Parathyroid adenoma (tissue), 2 donors: Measurements from ENCODE around the gene LYZL6.

Source experiments
- H2AFZ ChIP-seq: fragments of 300-600 bp; sonication (generic); one replicate; pipeline ENCODE4 v1.7.0; 2017; ENCODE audit warnings: antibody characterized with exemption, mild to moderate bottlenecking
- H3K27ac ChIP-seq: fragments of 300-600 bp; sonication (generic); one replicate; pipeline ENCODE4 v1.7.0; 2017
- H3K27me3 ChIP-seq: fragments of 300-600 bp; sonication (generic); one replicate; pipeline ENCODE4 v1.7.0; 2017; ENCODE audit warnings: low read length; ENCODE audit not compliant: control insufficient read depth, insufficient read depth
- H3K36me3 ChIP-seq: fragments of 300-600 bp; sonication (generic); one replicate; pipeline ENCODE4 v1.7.0; 2017; ENCODE audit warnings: low read length; ENCODE audit not compliant: control insufficient read depth, insufficient read depth
- H3K4me1 ChIP-seq: fragments of 300-600 bp; sonication (generic); one replicate; pipeline ENCODE4 v1.7.0; 2017; ENCODE audit warnings: control low read depth
- H3K4me2 ChIP-seq: fragments of 300-600 bp; sonication (generic); one replicate; pipeline ENCODE4 v1.7.0; 2017; ENCODE audit warnings: low read length
- H3K4me3 ChIP-seq: fragments of 300-600 bp; sonication (generic); one replicate; pipeline ENCODE4 v1.7.0; 2017; ENCODE audit warnings: low read depth, low read length
- H3K79me2 ChIP-seq: fragments of 300-600 bp; sonication (generic); one replicate; pipeline ENCODE4 v1.7.0; 2017; ENCODE audit warnings: control low read depth
- H3K9ac ChIP-seq: fragments of 300-600 bp; sonication (generic); one replicate; pipeline ENCODE4 v1.7.0; 2017; ENCODE audit warnings: mild to moderate bottlenecking
- H3K9me3 ChIP-seq: fragments of 300-600 bp; sonication (generic); one replicate; pipeline ENCODE4 v1.7.0; 2017; ENCODE audit warnings: low read length; ENCODE audit not compliant: control insufficient read depth
- CTCF ChIP-seq: fragments of 300-600 bp; sonication (generic); IDR thresholded peaks from one replicate; pipeline ENCODE4 v1.7.0; 2017; ENCODE audit warnings: antibody characterized with exemption, mild to moderate bottlenecking
- donor health status: primary hyperparathyroidism.

LYZL6 gene

DNA sequence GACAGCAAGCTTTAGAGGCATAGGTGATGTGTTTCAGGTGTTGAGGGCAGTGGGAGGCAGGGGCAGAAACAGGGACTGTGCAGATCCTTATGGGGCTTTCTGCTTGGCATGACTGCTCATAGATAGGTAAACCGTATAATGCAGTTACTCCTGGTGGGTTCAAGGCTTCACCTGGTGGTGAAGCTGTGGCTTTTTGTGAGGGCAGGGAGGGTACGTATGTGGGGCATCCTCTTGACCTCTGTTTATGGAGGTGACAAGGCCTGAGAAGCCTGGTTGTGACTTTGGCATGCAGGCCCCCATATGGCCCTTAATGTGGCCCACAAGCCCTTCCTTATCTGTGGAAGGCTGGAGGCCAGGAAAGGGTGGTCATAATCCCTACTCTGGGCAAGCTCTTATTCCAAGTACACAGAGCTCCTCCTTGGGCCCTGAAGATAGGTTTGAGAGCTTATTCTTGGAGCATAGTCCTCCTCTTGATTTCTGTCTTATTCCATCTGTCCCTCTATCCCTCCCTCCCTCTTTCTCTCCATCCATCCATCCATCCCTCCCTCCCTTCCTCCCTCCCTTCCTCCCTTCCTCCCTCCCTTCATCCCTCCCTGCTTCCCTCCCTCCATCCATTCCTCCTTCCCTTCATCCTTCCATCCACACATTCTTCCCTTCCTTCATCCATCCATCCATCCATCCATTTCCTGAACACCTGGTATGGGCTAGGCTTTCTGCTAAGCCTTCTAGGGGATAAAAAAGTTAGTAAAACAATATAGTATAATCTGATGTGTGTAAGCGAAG lies 39.1 kb upstream of the LYZL6 start:
- Histone ChIP-seq H3K4me1 (no peaks in the 10 kb centered on the region), H3K36me3 (no peaks in the 10 kb centered on the region), H3K9me3 (no peaks in the 10 kb centered on the region), H2AFZ (no peak overlapping the region), H3K27ac (no peak overlapping the region), H3K27me3 (no peaks in the 10 kb centered on the region), H3K4me3 (no peak overlapping the region), H3K9ac (no peak overlapping the region), H3K79me2 (no peaks in the 10 kb centered on the region), H3K4me2 (no peak overlapping the region)
- no peak for TF ChIP-seq CTCF

- Histone ChIP-seq H3K9ac (no peak overlapping the region), H3K4me2 (no peak overlapping the region), H2AFZ (no peak overlapping the region), H3K4me3 (no peak overlapping the region), H3K9me3 (no peaks in the 10 kb centered on the region), H3K4me1 (no peaks in the 10 kb centered on the region), H3K79me2 (no peaks in the 10 kb centered on the region), H3K27ac (no peak overlapping the region), H3K27me3 (no peaks in the 10 kb centered on the region), H3K36me3 (no peaks in the 10 kb centered on the region)
- no peak for TF ChIP-seq CTCF
These were observed 38.4 kb upstream of the LYZL6 start for GRCh38 chr17:35981908-35982330.

DNA sequence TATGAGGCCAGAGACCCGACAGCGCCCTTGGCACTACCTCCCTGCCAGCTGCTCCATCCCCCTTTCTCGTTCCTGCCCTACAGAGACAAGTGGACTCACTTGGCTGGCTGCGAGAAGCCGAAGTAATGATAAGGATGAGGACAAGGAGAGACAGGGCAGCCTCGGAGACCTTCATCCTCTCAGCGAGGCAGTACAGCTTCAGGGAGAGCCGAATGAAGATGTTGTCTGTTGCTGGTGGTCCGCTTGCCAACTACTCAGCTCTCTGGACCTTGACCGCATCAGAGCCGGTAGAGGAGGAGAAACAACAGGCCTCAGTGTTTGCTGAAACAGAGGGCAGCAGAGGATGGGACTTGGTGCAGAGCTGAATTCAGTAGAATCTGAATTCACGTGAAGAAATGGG lies 37.7 kb upstream of the LYZL6 start, which contains the start of gene CCL16:
TSS of gene CCL16 (minus strand) at position 252 of the 400 bp plus-strand sequence. CDS start at position 175, 77 bp downstream.
- H3K79me2 ChIP-seq, result no peaks in the 10 kb centered on the region
- H3K9me3 ChIP-seq, result no peaks in the 10 kb centered on the region
- H3K4me1 ChIP-seq, result no peaks in the 10 kb centered on the region
- H2AFZ ChIP-seq, result no peak within 1 kb of the TSS
- no peak within 1 kb of the TSS for H3K27ac ChIP-seq
- H3K27me3 ChIP-seq, result no peaks in the 10 kb centered on the region
- H3K9ac ChIP-seq, result no peak within 1 kb of the TSS
- no peak within 1 kb of the TSS for H3K4me2 ChIP-seq
- TF ChIP-seq CTCF, result no peak
- H3K36me3 ChIP-seq, result no peaks in the 10 kb centered on the region
- H3K4me3 ChIP-seq, result no peak within 1 kb of the TSS

- Histone ChIP-seq H3K79me2 (no peaks in the 10 kb centered on the region), H3K4me3 (no peak overlapping the region), H3K4me2 (no peak overlapping the region), H3K9ac (no peak overlapping the region), H3K27me3 (no peaks in the 10 kb centered on the region), H3K27ac (no peak overlapping the region), H3K4me1 (peaks cover 2% of the 10 kb centered on the region), H2AFZ (no peak overlapping the region), H3K9me3 (no peaks in the 10 kb centered on the region), H3K36me3 (no peaks in the 10 kb centered on the region)
- TF ChIP-seq CTCF, result no peak
These were observed 34.8 kb upstream of the LYZL6 start for GRCh38 chr17:35978346-35978745.

DNA sequence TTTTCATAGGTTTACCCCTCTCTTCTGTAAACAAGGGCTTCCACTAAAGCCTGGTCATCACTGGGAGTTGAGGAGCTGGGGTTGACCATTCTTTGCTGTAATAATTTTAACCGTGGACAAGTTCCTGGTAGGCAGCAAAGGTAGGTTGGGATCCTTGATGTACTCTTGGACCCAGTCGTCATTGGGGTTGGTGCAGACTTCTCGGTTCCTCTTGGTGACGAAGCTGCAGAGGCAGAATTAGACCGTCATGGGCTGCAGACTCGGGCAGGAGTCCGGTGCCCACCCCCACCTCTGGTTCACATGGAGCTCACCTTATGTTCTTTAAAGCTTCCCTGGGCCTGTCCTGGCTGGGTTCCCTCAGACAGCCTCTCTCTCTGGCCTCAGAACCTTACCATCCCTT lies 34.0 kb upstream of the LYZL6 start:
- no peaks in the 10 kb centered on the region for H3K27me3 ChIP-seq
- H3K36me3 ChIP-seq, result no peaks in the 10 kb centered on the region
- no peak overlapping the region for H3K4me3 ChIP-seq
- H2AFZ ChIP-seq, result no peak overlapping the region
- H3K9me3 ChIP-seq, result no peaks in the 10 kb centered on the region
- H3K4me1 ChIP-seq, result peaks cover 2% of the 10 kb centered on the region
- no peak overlapping the region for H3K27ac ChIP-seq
- no peak overlapping the region for H3K9ac ChIP-seq
- no peak overlapping the region for H3K4me2 ChIP-seq
- TF ChIP-seq CTCF, result no peak
- H3K79me2 ChIP-seq, result no peaks in the 10 kb centered on the region
